ENCODE measurements around the gene BAD. TPM values are rescaled to one million over a fixed set of nuclear protein-coding genes. Genes with fewer than 3 reads are reported as not detected.
A peak's percentile ranks its signal among the peaks of the same experiment; 100 is the strongest.

The BAD gene
- total and polyA plus RNA-seq, 10 of the 15 experiments (the other 5 are each of a cell fraction or from before 2014, with no cell fraction given), result 1.5 to 67.2 (median 39.6) TPM

- TF ChIP-seq CHD1 (IDR thresholded peaks at IDR 0.05; ENCODE audit: low read depth, low read length) (no peak), MTA2 (IDR thresholded peaks at IDR 0.05; ENCODE audit: low read depth) (no peak), EZH2 (IDR thresholded peaks at IDR 0.05; ENCODE audit: borderline replicate concordance, control insufficient read depth, low read depth, low read length) (peak; percentile 85; the same call in 1 of the 2 replicates), TCF3 (IDR thresholded peaks at IDR 0.05; ENCODE audit: borderline replicate concordance, insufficient read depth, low read depth, low read length) (no peak), POLR2A (IDR thresholded peaks at IDR 0.05; ENCODE audit: low read depth, low read length) (no peak), IRF4 (IDR thresholded peaks at IDR 0.05; ENCODE audit: low read depth, low read length) (no peak), HDAC2 (IDR thresholded peaks at IDR 0.05) (no peak)
- H3K4me2 ChIP-seq (ENCODE audit: control insufficient read depth, insufficient read depth), result no peak overlapping the region
- H3K9ac ChIP-seq (ENCODE audit: control insufficient read depth, insufficient read depth, low read length), result no peak overlapping the region
Observed at GRCh38 chr11:64297699-64298358, 13.4 kb upstream of the BAD start.

More at GRCh38 chr11:64297699-64298358, 13.4 kb upstream of the BAD start:
- no peaks in the 10 kb centered on the region for H3K36me3 ChIP-seq (ENCODE audit: control insufficient read depth in 2 of 2, insufficient read depth in 2 of 2, low read length in 1 of 2)
- POLR2A ChIA-PET, result no interaction called here
- ATAC-seq (no peak), FAIRE-seq (no peak), DNase-seq (ENCODE audit: low read depth, low spot score) (no peak)
- CTCF ChIA-PET, result interaction anchor here (1.5 kb wide), 1 partner anchor 58 kb away, joined by 3 read pairs; no protein-coding TSS in a partner anchor
- no peak overlapping the region for H2AFZ ChIP-seq (ENCODE audit: control insufficient read depth, low read depth, low read length)
- no peak overlapping the region for H3K27ac ChIP-seq (ENCODE audit: control insufficient read depth, insufficient read depth)
- H3K9me3 ChIP-seq (replicated peaks; ENCODE audit: control insufficient read depth, insufficient read depth, low read length), result no peaks in the 10 kb centered on the region
- H4K20me1 ChIP-seq (ENCODE audit: control insufficient read depth, insufficient read depth), result no peaks in the 10 kb centered on the region; the same call in 1 of the 2 replicates
- BruUV-seq (replicated peaks), result no TSS peak
- no peak overlapping the region for H3K4me3 ChIP-seq
- H3K79me2 ChIP-seq (ENCODE audit: control insufficient read depth, insufficient read depth, low read length), result no peaks in the 10 kb centered on the region
- peaks cover 20 to 31% of the 10 kb centered on the region in 2 experiments for H3K27me3 ChIP-seq (replicated peaks in 1 of 2; ENCODE audit: control insufficient read depth in 2 of 2, insufficient read depth in 2 of 2, low read length in 1 of 2)
- SMC1A ChIA-PET (ENCODE audit: uncharacterized antibody, unreplicated experiment), result no interaction called here
- 32% methylated on average over 18 of the region's 18 CpGs for WGBS (ENCODE audit: insufficient coverage, insufficient replicate concordance, low lambda C conversion rate, missing lambda C conversion rate)
- RAD21 ChIA-PET (ENCODE audit: unreplicated experiment), result no interaction called here
- intact Hi-C loops (cut with micrococcal nuclease; ENCODE audit: unreplicated experiment) (no loop called here), in situ Hi-C loops (cut with MboI) (no loop called here)
- H3K4me1 ChIP-seq (ENCODE audit: control insufficient read depth, insufficient read depth, low read length), result peaks cover 10% of the 10 kb centered on the region
